IMR-90 (cell line): ENCODE data around the gene LTBP2. TPM values are rescaled to one million over a fixed set of nuclear protein-coding genes. Genes with fewer than 3 reads are reported as not detected.
A peak's percentile ranks its signal among the peaks of the same experiment; 100 is the strongest.

Experiments
- ATAC-seq: fragments of 200-7000 bp; cut with Tn5 transposase; 2 replicates; pipeline ENCODE4 v1.9.1; 2020; ENCODE audit warnings: low read depth, mild to moderate bottlenecking, moderate library complexity
- BruUV-seq: library from RNA; stranded (reverse); fragments of 400-500 nt; replicated peaks from 2 replicates; lab custom pipeline; 2021; lab: Mats Ljungman, UMichigan
- CTCF ChIA-PET: fragments of 300-600 bp; formaldehyde crosslinking; extraction: SDS; loops from one replicate; lab custom pipeline; 2021; ENCODE audit warnings: antibody characterized with exemption; lab: Yijun Ruan, JAX
- POLR2A ChIA-PET: fragments of 300-600 bp; sonication (Branson Sonifier 250); formaldehyde crosslinking; loops from one replicate; lab custom pipeline; 2022; ENCODE audit warnings: antibody characterized with exemption; ENCODE audit not compliant: unreplicated experiment; lab: Charles Lee
- DNase-seq: peaks from one replicate; pipeline ENCODE4 v3.0.0; 2013
- H2AFZ ChIP-seq: replicated peaks from 2 replicates; pipeline ENCODE3; 2013; ENCODE audit warnings: low read length, mild to moderate bottlenecking; ENCODE audit not compliant: poor library complexity
- H2AK5ac ChIP-seq: 2 replicates; pipeline ENCODE4 v1.6.1; 2013; ENCODE audit warnings: low read depth, low read length, inconsistent platforms
- H2AK9ac ChIP-seq: replicated peaks from 2 replicates; pipeline ENCODE3; 2013; ENCODE audit warnings: mild to moderate bottlenecking, low read depth, low read length, moderate library complexity; ENCODE audit not compliant: poor library complexity
- H2BK120ac ChIP-seq: 2 replicates; pipeline ENCODE4 v1.6.1; 2013; ENCODE audit warnings: low read depth, low read length, inconsistent platforms
- H2BK15ac ChIP-seq: 3 replicates; pipeline ENCODE4 v1.6.1; 2013; ENCODE audit warnings: low read depth, low read length, inconsistent platforms
- H2BK20ac ChIP-seq: 2 replicates; pipeline ENCODE4 v1.6.1; 2013; ENCODE audit warnings: low read depth, mild to moderate bottlenecking, inconsistent platforms, low read length, moderate library complexity
- H2BK5ac ChIP-seq: 2 replicates; pipeline ENCODE4 v1.6.1; 2013; ENCODE audit warnings: mild to moderate bottlenecking, low read depth, low read length, inconsistent platforms; ENCODE audit not compliant: poor library complexity, severe bottlenecking
- H3K14ac ChIP-seq: replicated peaks from 2 replicates; pipeline ENCODE4 v1.6.1; 2013; ENCODE audit warnings: low read depth, low read length, inconsistent platforms
- H3K18ac ChIP-seq: 2 replicates; pipeline ENCODE4 v1.6.1; 2013; ENCODE audit warnings: low read depth, low read length, control low read depth
- H3K23ac ChIP-seq: 2 replicates; pipeline ENCODE4 v1.6.1; 2013; ENCODE audit warnings: low read depth, low read length, inconsistent platforms
- H3K27ac ChIP-seq: 2 replicates; pipeline ENCODE4 v1.5.1; 2013; ENCODE audit warnings: mild to moderate bottlenecking, control low read depth, low read length; ENCODE audit not compliant: insufficient read depth
- H3K27me3 ChIP-seq: 2 replicates; pipeline ENCODE4 v1.6.1; 2013; ENCODE audit warnings: low read length; ENCODE audit not compliant: control insufficient read depth, insufficient read depth
- H3K36me3 ChIP-seq: 2 replicates; pipeline ENCODE4 v1.6.1; 2013; ENCODE audit warnings: low read length, mixed read lengths; ENCODE audit not compliant: control insufficient read depth, insufficient read depth
- H3K4ac ChIP-seq: 2 replicates; pipeline ENCODE4 v1.6.1; 2013; ENCODE audit warnings: low read depth, low read length, inconsistent platforms
- H3K4me1 ChIP-seq: 2 replicates; pipeline ENCODE4 v1.6.1; 2013; ENCODE audit warnings: low read length, mixed read lengths; ENCODE audit not compliant: control insufficient read depth, insufficient read depth
- H3K4me2 ChIP-seq: 2 replicates; pipeline ENCODE4 v1.6.1; 2013; ENCODE audit warnings: low read depth, mild to moderate bottlenecking, control low read depth, low read length, moderate library complexity
- H3K4me3 ChIP-seq: 2 replicates; pipeline ENCODE4 v1.5.1; 2013; ENCODE audit warnings: low read depth, mild to moderate bottlenecking, control low read depth, low read length, moderate library complexity; ENCODE audit not compliant: insufficient read depth
- H3K56ac ChIP-seq: 2 replicates; pipeline ENCODE4 v1.6.1; 2013; ENCODE audit warnings: low read length, inconsistent platforms; ENCODE audit not compliant: insufficient read depth; ENCODE audit errors: extremely low read depth
- H3K79me1 ChIP-seq, 2 experiments: 2 replicates each; pipeline ENCODE4 v1.6.1; 2013; ENCODE audit warnings: low read length in 2 of 2, inconsistent platforms in 1 of 2, low read depth in 1 of 2
- H3K9ac ChIP-seq: 2 replicates; pipeline ENCODE4 v1.6.1; 2013; ENCODE audit warnings: low read depth, low read length, control low read depth
- H3K9me1 ChIP-seq: 2 replicates; pipeline ENCODE4 v1.6.1; 2013; ENCODE audit warnings: low read length, inconsistent platforms; ENCODE audit not compliant: insufficient read depth
- H3K9me3 ChIP-seq: 2 replicates; pipeline ENCODE4 v1.6.1; 2013; ENCODE audit warnings: low read length; ENCODE audit not compliant: control insufficient read depth, insufficient read depth
- H4K20me1 ChIP-seq: 2 replicates; pipeline ENCODE4 v1.6.1; 2013; ENCODE audit warnings: low read length, inconsistent platforms; ENCODE audit not compliant: insufficient read depth
- H4K5ac ChIP-seq: 2 replicates; pipeline ENCODE4 v1.6.1; 2013; ENCODE audit warnings: mild to moderate bottlenecking, low read depth, low read length, control low read depth
- H4K8ac ChIP-seq, 2 experiments: 2 replicates each; pipeline ENCODE4 v1.6.1; 2013; ENCODE audit warnings: low read depth in 2 of 2, low read length in 2 of 2, control low read depth in 1 of 2, inconsistent platforms in 1 of 2
- H4K91ac ChIP-seq: 2 replicates; pipeline ENCODE4 v1.6.1; 2013; ENCODE audit warnings: low read depth, low read length, inconsistent platforms; ENCODE audit not compliant: insufficient read depth
- BHLHE40 ChIP-seq: fragments of 150-350 bp; IDR thresholded peaks from 2 replicates; pipeline ENCODE4 v1.6.1; 2016; ENCODE audit warnings: mild to moderate bottlenecking, low read depth, low read length
- CEBPB ChIP-seq: IDR thresholded peaks from 2 replicates; pipeline ENCODE4 v1.6.1; 2012; ENCODE audit warnings: low read depth, low read length, improper control_type of control experiment
- CHD1 ChIP-seq: IDR thresholded peaks from 2 replicates; pipeline ENCODE4 v1.6.1; 2012; ENCODE audit warnings: low read depth, low read length, improper control_type of control experiment
- CTCF ChIP-seq: conservative IDR thresholded peaks from 2 replicates; pipeline ENCODE4 v1.5.1; 2012; ENCODE audit warnings: mild to moderate bottlenecking, low read depth, low read length, improper control_type of control experiment
- ELK1 ChIP-seq: fragments of 150-350 bp; IDR thresholded peaks from 2 replicates; pipeline ENCODE4 v1.6.1; 2016; ENCODE audit warnings: low read depth, mild to moderate bottlenecking, low read length, moderate library complexity, borderline replicate concordance
- FOS ChIP-seq: fragments of 150-350 bp; IDR thresholded peaks from 2 replicates; pipeline ENCODE4 v1.6.1; 2016; ENCODE audit warnings: low read depth, low read length
- MAFK ChIP-seq: IDR thresholded peaks from 2 replicates; pipeline ENCODE4 v1.6.1; 2012; ENCODE audit warnings: low read depth, low read length, improper control_type of control experiment
- MAZ ChIP-seq: IDR thresholded peaks from 2 replicates; pipeline ENCODE4 v1.6.1; 2012; ENCODE audit warnings: low read depth, mild to moderate bottlenecking, low read length, improper control_type of control experiment, moderate library complexity, borderline replicate concordance
- MXI1 ChIP-seq: IDR thresholded peaks from 2 replicates; pipeline ENCODE4 v1.6.1; 2012; ENCODE audit warnings: low read depth, mild to moderate bottlenecking, low read length, moderate library complexity, borderline replicate concordance
- NFE2L2 ChIP-seq: fragments of 150-350 bp; IDR thresholded peaks from 2 replicates; pipeline ENCODE4 v1.6.1; 2016; ENCODE audit warnings: low read depth, mild to moderate bottlenecking, low read length
- POLR2A ChIP-seq: IDR thresholded peaks from 2 replicates; pipeline ENCODE4 v1.6.1; 2012; ENCODE audit warnings: mild to moderate bottlenecking, low read depth, low read length
- RAD21 ChIP-seq: IDR thresholded peaks from 2 replicates; pipeline ENCODE4 v1.6.1; 2012; ENCODE audit warnings: low read length, improper control_type of control experiment
- RCOR1 ChIP-seq: IDR thresholded peaks from 2 replicates; pipeline ENCODE4 v1.6.1; 2012; ENCODE audit warnings: mild to moderate bottlenecking, low read length, improper control_type of control experiment; ENCODE audit not compliant: insufficient replicate concordance
- RFX5 ChIP-seq: IDR thresholded peaks from 2 replicates; pipeline ENCODE4 v1.8.0; 2012; ENCODE audit warnings: low read depth, mild to moderate bottlenecking, low read length, moderate library complexity
- SMC3 ChIP-seq: fragments of 150-350 bp; IDR thresholded peaks from 2 replicates; pipeline ENCODE4 v1.6.1; 2016; ENCODE audit warnings: low read depth, mild to moderate bottlenecking, antibody characterized with exemption, low read length, moderate library complexity
- USF2 ChIP-seq: fragments of 150-350 bp; IDR thresholded peaks from 2 replicates; pipeline ENCODE4 v1.6.1; 2017; ENCODE audit warnings: mild to moderate bottlenecking, antibody characterized with exemption, low read length, low read depth
- WGBS, 2 experiments: methylation state at CpG; one replicate each; pipeline versions ENCODE4 v1.1.5 to v1.1.7; 2013; ENCODE audit warnings: missing lambda C conversion rate in 2 of 2; ENCODE audit not compliant: insufficient read length in 1 of 2; ENCODE audit errors: extremely low coverage in 2 of 2; 5-methylcytosine and 5-hydroxymethylcytosine counted together
- dilution Hi-C: fragments of 300-500 bp; cut with HindIII; formaldehyde crosslinking; loops from one replicate; pipeline ENCODE4 v1.14.3; 2018; ENCODE audit warnings: low sequenced_read_pairs; ENCODE audit not compliant: unreplicated experiment
- in situ Hi-C: fragments of 300-500 bp; cut with MboI; formaldehyde crosslinking; loops from 3 replicates; pipeline ENCODE4 v1.14.3; 2019; ENCODE audit warnings: low sequenced_read_pairs, inconsistent platforms, mixed read lengths
- intact Hi-C: fragments of 100-400 bp; cut with micrococcal nuclease; formaldehyde crosslinking; loops from 2 replicates; pipeline ENCODE4 v1.10.0; 2022
- polyA plus RNA-seq, 3 experiments: library from polyadenylated mRNA; depleted of rRNA; stranded (reverse); fragments of >200 nt; gene quantifications; 2 replicates each; pipeline ENCODE4 v1.2.3, GENCODE V29; 2012; ENCODE audit warnings: low replicate concordance in 1 of 3
- total RNA-seq: library from RNA; depleted of rRNA; stranded (reverse); fragments of >200 nt; gene quantifications from 2 replicates; pipeline ENCODE4 v1.2.3, GENCODE V29; 2012

The LTBP2 gene
- total and polyA plus RNA-seq, 2 of the 4 experiments (the other 2 are of a cell fraction) = 23.8 to 79.3 TPM

GRCh38 chr14:74645244-74645643 lies 33.2 kb upstream of the LTBP2 start:
- POLR2A ChIA-PET = no interaction called here
- no peak overlapping the region for H4K8ac ChIP-seq

More at GRCh38 chr14:74645244-74645643, 33.2 kb upstream of the LTBP2 start:
- no peak overlapping the region for H2BK20ac ChIP-seq
- no peak overlapping the region for H3K56ac ChIP-seq
- H2BK15ac ChIP-seq = no peak overlapping the region
- H3K4me1 ChIP-seq = peaks cover 32% of the 10 kb centered on the region
- no peak overlapping the region for H3K4me3 ChIP-seq
- intact Hi-C loops = no loop called here
- no peak overlapping the region for H2AFZ ChIP-seq
- H4K91ac ChIP-seq = no peak overlapping the region
- H2BK120ac ChIP-seq = no peak overlapping the region
- BruUV-seq = no TSS peak
- in situ Hi-C loops = no loop called here
- H2BK5ac ChIP-seq = no peak overlapping the region
- no peak for TF ChIP-seq USF2
- no peak for TF ChIP-seq CEBPB
- TF ChIP-seq ELK1 = no peak
- no peak for TF ChIP-seq RFX5
- no peak for TF ChIP-seq FOS
- no peak for TF ChIP-seq POLR2A
- TF ChIP-seq CHD1 = no peak
- TF ChIP-seq RCOR1 = no peak
- TF ChIP-seq CTCF = no peak
- TF ChIP-seq MAZ = no peak
- no peak for TF ChIP-seq NFE2L2
- TF ChIP-seq SMC3 = no peak
- TF ChIP-seq MXI1 = no peak
- no peak for TF ChIP-seq MAFK
- TF ChIP-seq RAD21 = no peak
- TF ChIP-seq BHLHE40 = no peak
- H3K36me3 ChIP-seq = no peaks in the 10 kb centered on the region
- DNase-seq = no peak
- ATAC-seq = no peak
- H3K4me2 ChIP-seq = no peak overlapping the region
- dilution Hi-C loops = no loop called here
- H3K14ac ChIP-seq = no peak overlapping the region
- H2AK9ac ChIP-seq = no peak overlapping the region
- H3K18ac ChIP-seq = no peak overlapping the region
- no peaks in the 10 kb centered on the region for H3K27me3 ChIP-seq
- no peak overlapping the region for H3K27ac ChIP-seq
- 0 out of 4 replicates have a peak, but pooled peaks cover 0 to 4% of the 10 kb centered on the region in 2 experiments for H3K79me1 ChIP-seq
- H2AK5ac ChIP-seq = 0 out of 2 replicates have a peak overlapping the region, but pooled peaks have one; percentile 16
- no peak overlapping the region for H4K5ac ChIP-seq
- H4K20me1 ChIP-seq = no peaks in the 10 kb centered on the region
- H3K9me3 ChIP-seq = no peaks in the 10 kb centered on the region
- no peak overlapping the region for H3K4ac ChIP-seq
- peaks cover 23% of the 10 kb centered on the region for H3K9me1 ChIP-seq
- no peak overlapping the region for H3K23ac ChIP-seq
- CTCF ChIA-PET = no interaction called here
- H3K9ac ChIP-seq = no peak overlapping the region
- WGBS, 2 experiments = 92% methylated on average over 2 of the region's 5 CpGs; no CpG with 5 or more reads in 1 of the 2 experiments
